ENCODE data around the gene GPR139. TPM values are rescaled to one million over a fixed set of nuclear protein-coding genes. Genes with fewer than 3 reads are reported as not detected.

The GPR139 gene
- total RNA-seq, 4 donors from 2014 or later = not detected

GRCh38 chr16:20020083-20020482 is 53.6 kb downstream of the GPR139 start:
- no peak for TF ChIP-seq CTCF (IDR thresholded peaks at IDR 0.05)
- no peak for DNase-seq (ENCODE audit: low spot score)
- no peak for ATAC-seq (ENCODE audit: low FRiP score)

- no peak for TF ChIP-seq CTCF (IDR thresholded peaks at IDR 0.05)
- ATAC-seq (ENCODE audit: low FRiP score) = no peak
- DNase-seq (ENCODE audit: low spot score) = no peak
These were observed 57.5 kb downstream of the GPR139 start for GRCh38 chr16:20016234-20016633.

DNA sequence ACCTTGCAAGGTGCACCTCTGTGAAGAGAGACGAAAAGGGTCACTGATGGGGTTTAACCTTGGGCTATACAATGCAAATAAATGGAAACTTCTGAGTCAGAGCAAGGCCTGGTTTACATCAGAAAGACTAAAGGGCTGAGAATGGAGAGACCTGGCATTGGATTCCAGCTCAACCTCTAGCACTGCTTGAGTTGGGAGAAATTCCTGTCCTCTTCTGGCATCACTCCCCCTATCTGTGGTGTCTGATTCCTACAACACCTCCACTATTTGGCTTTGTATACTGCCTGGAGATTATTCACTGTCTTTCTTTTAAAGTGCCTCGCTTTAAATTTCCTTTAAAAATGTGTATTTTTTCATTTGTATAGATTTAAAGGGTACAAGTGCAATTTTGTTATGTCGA is 68.8 kb downstream of the GPR139 start:
- DNase-seq (ENCODE audit: low spot score) (no peak), ATAC-seq (ENCODE audit: low FRiP score) (no peak)
- TF ChIP-seq CTCF (IDR thresholded peaks at IDR 0.05) = no peak

DNA sequence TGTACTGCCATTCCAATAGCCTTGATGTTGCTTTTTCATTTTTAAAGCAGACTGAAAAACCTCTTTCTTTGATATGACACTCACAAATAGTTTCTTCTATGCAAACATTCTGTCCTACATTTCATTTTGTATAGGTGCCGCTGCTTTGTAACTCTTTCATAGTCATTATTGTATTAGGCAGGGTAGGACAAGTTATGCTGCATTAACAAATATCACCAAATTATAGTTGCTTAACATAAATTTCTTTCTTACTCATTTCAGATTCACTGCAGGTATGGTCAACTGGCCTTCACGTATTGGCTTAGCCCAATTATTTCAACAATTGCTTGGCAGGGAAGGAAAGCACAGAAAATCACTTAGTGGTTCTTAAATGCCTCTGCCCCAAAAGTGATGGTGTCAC is 70.8 kb downstream of the GPR139 start:
- ATAC-seq (ENCODE audit: low FRiP score) = no peak
- TF ChIP-seq CTCF (IDR thresholded peaks at IDR 0.05) = no peak
- no peak for DNase-seq (ENCODE audit: low spot score)

- DNase-seq (ENCODE audit: low spot score) (no peak), ATAC-seq (ENCODE audit: low FRiP score) (no peak)
- no peak for TF ChIP-seq CTCF (IDR thresholded peaks at IDR 0.05)
These were observed 71.6 kb downstream of the GPR139 start for GRCh38 chr16:20001856-20002707.

- no peak for TF ChIP-seq CTCF (IDR thresholded peaks at IDR 0.05)
- ATAC-seq (ENCODE audit: low FRiP score) (no peak), DNase-seq (ENCODE audit: low spot score) (no peak)
These were observed 76.0 kb downstream of the GPR139 start for GRCh38 chr16:19997734-19998133.

GRCh38 chr16:19997264-19997663 is 76.4 kb downstream of the GPR139 start:
- no peak for DNase-seq (ENCODE audit: low spot score)
- no peak for ATAC-seq (ENCODE audit: low FRiP score)
- no peak for TF ChIP-seq CTCF (IDR thresholded peaks at IDR 0.05)

All from omental fat pad (tissue), 4 donors.